DMS 273 treated with DMSO at 0.1 percent for 48 hours (cell line): Measurements from ENCODE around the gene TKT.

ENCODE experiments used
- DNase-seq: peaks from one replicate; lab custom pipeline; 2025; lab: John Stamatoyannopoulos, UW

The TKT gene

GRCh38 chr3:53195602-53196574 is 59.9 kb downstream of the TKT start:
- DNase-seq: no peak

- DNase-seq: no peak
Measured at GRCh38 chr3:53195066-53195450, 60.8 kb downstream of the TKT start.

- DNase-seq: no peak
Measured at GRCh38 chr3:53194210-53195065, 61.4 kb downstream of the TKT start.

GRCh38 chr3:53193466-53194209 is 62.2 kb downstream of the TKT start:
- no peak for DNase-seq

- DNase-seq: no peak
Measured at GRCh38 chr3:53192608-53193007, 63.2 kb downstream of the TKT start.

GRCh38 chr3:53191836-53192480 is 63.9 kb downstream of the TKT start:
- DNase-seq: no peak

GRCh38 chr3:53190659-53191058 is 65.2 kb downstream of the TKT start:
- DNase-seq: no peak

GRCh38 chr3:53189276-53189675 is 66.5 kb downstream of the TKT start:
- DNase-seq: no peak

GRCh38 chr3:53188720-53189119 is 67.1 kb downstream of the TKT start:
- DNase-seq: no peak

GRCh38 chr3:53188136-53188685 is 67.6 kb downstream of the TKT start:
- DNase-seq: no peak

- no peak for DNase-seq
Measured at GRCh38 chr3:53187430-53187829, 68.4 kb downstream of the TKT start.

GRCh38 chr3:53186726-53187125 is 69.1 kb downstream of the TKT start:
- DNase-seq: no peak

GRCh38 chr3:53185761-53186465 is 69.9 kb downstream of the TKT start:
- no peak for DNase-seq

GRCh38 chr3:53184701-53185100 is 71.1 kb downstream of the TKT start:
- DNase-seq: no peak

- DNase-seq: no peak
Measured at GRCh38 chr3:53183514-53183913, 72.3 kb downstream of the TKT start.

GRCh38 chr3:53182764-53183355 is 73.0 kb downstream of the TKT start:
- no peak for DNase-seq

GRCh38 chr3:53181528-53181927 is 74.3 kb downstream of the TKT start:
- DNase-seq: no peak

- DNase-seq: no peak
Measured at GRCh38 chr3:53181024-53181371, 74.8 kb downstream of the TKT start.

GRCh38 chr3:53180305-53181023 is 75.4 kb downstream of the TKT start:
- DNase-seq: no peak

GRCh38 chr3:53179580-53179979 is 76.2 kb downstream of the TKT start:
- DNase-seq: no peak
